Brain microvascular endothelial cell (primary cell): ENCODE results near the gene KRTAP4-9.
"Not testable (repeated sequence)": the region's sequence is repeated elsewhere in the genome, so short reads cannot be mapped to it uniquely, and the experiment has no call there.

ENCODE experiments used
- DNase-seq: peaks from one replicate; pipeline ENCODE4 v3.0.0-alpha.2; 2020
- H3K27ac ChIP-seq: fragments of 250-450 bp; sonication (Bioruptor Pico); 2 replicates; pipeline ENCODE4 v1.5.1; 2020; ENCODE audit warnings: mild to moderate bottlenecking, moderate library complexity
- H3K27me3 ChIP-seq: fragments of 250-450 bp; sonication (Bioruptor Pico); replicated peaks from 2 replicates; pipeline ENCODE4 v1.5.1; 2020; ENCODE audit warnings: mild to moderate bottlenecking
- H3K36me3 ChIP-seq: fragments of 250-450 bp; sonication (Bioruptor Pico); replicated peaks from 2 replicates; pipeline ENCODE4 v1.5.1; 2020; ENCODE audit warnings: mild to moderate bottlenecking
- H3K4me3 ChIP-seq: 2 replicates; pipeline ENCODE4 v1.5.1; 2011; ENCODE audit warnings: low read depth, mild to moderate bottlenecking, control low read depth, low read length, moderate library complexity
- in situ Hi-C: cut with HindIII; loops from 2 replicates; pipeline ENCODE4 v1.10.0; 2017; ENCODE audit warnings: low sequenced_read_pairs, low pct_ligation_motif_present
- TF ChIP-seq, protein P1 (sequence below): IDR thresholded peaks from 2 replicates; pipeline ENCODE4 v1.5.1; 2011; ENCODE audit warnings: low read depth, mild to moderate bottlenecking, moderate library complexity, low read length, control low read depth, inconsistent platforms; ENCODE audit errors: missing control alignments

KRTAP4-9 gene

DNA sequence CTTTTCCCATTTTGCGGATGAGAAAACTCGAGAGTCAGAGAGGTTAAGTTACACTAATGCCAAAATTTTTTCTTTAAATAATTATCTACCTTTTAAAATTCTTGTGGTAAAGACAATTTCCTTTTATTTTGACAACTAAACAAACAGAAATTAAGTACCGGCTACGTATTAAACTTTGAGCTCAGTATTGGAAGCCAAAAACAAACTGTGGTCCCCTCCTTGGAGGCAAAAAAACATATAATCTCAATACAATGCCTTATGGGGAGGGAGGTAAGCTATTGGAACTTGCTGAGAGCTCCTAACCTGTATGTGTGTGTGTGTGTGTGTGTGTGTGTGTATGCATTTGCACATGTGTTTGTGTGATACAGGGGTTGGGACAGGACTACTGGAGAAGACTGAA, 41.7 kb upstream of the KRTAP4-9 start:
- Histone ChIP-seq H3K27me3 (no peaks in the 10 kb centered on the region), H3K36me3 (no peaks in the 10 kb centered on the region), H3K27ac (no peak overlapping the region), H3K4me3 (no peak overlapping the region)
- in situ Hi-C loops = no loop called here
- TF ChIP-seq, protein P1, sequence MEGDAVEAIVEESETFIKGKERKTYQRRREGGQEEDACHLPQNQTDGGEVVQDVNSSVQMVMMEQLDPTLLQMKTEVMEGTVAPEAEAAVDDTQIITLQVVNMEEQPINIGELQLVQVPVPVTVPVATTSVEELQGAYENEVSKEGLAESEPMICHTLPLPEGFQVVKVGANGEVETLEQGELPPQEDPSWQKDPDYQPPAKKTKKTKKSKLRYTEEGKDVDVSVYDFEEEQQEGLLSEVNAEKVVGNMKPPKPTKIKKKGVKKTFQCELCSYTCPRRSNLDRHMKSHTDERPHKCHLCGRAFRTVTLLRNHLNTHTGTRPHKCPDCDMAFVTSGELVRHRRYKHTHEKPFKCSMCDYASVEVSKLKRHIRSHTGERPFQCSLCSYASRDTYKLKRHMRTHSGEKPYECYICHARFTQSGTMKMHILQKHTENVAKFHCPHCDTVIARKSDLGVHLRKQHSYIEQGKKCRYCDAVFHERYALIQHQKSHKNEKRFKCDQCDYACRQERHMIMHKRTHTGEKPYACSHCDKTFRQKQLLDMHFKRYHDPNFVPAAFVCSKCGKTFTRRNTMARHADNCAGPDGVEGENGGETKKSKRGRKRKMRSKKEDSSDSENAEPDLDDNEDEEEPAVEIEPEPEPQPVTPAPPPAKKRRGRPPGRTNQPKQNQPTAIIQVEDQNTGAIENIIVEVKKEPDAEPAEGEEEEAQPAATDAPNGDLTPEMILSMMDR = no peak
- no peak for DNase-seq

DNA sequence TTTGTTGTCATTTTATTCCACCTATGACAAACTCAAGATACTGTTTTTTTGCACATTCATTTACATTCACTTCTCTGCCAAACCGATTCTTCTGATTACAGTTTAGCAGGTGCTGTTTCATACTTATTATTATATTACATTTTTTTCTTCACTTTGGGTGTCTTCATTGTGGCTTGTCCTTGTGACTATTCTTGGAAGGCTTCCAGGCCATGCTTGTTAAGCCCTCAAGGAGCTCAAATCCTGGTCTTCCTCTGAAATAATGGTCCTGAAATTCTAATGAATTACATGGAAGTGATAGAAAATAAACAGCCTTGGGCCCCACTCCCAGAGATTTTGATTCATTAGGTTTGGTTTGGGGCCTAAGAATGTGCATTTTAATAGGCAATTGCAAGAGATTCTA, 40.9 kb upstream of the KRTAP4-9 start:
- Histone ChIP-seq H3K4me3 (no peak overlapping the region), H3K36me3 (no peaks in the 10 kb centered on the region), H3K27ac (no peak overlapping the region), H3K27me3 (no peaks in the 10 kb centered on the region)
- in situ Hi-C loops = no loop called here
- DNase-seq = no peak
- TF ChIP-seq, protein P1 = no peak

DNA sequence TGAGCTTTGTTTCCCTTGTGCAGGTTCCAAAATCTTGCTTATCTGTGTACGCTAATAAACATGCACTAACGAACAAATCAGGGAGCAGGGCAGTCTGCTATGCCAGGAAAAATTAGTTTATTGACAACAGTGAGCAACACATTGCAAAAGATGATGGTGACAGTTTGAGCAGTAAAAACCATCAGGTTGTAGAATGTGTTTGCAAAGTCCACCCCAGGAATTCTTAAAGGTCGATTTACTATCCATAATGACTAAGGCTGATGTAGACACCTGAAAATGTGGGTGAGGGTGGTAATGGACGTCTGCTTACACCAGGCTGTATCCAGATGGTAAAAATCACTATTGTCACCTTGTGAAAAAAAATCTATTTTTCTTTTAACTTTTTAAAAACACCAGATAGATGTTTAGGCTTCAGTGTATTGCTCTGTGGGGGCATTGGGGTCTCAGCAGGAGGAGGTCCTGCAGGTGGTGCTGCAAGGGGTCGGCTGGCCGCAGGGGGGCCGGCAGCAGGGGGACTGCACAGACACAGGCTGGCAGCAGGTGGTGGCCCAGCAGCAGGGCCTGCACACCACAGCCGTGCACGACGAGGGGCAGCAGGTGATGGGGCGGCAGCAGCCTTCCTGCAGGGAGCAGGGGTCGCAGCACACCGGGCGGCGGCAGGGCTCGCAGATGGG, 40.0 kb upstream of the KRTAP4-9 start:
- in situ Hi-C loops, DNase-seq, H3K27ac ChIP-seq, H3K4me3 ChIP-seq, H3K36me3 ChIP-seq, H3K27me3 ChIP-seq: not testable (repeated sequence)

DNA sequence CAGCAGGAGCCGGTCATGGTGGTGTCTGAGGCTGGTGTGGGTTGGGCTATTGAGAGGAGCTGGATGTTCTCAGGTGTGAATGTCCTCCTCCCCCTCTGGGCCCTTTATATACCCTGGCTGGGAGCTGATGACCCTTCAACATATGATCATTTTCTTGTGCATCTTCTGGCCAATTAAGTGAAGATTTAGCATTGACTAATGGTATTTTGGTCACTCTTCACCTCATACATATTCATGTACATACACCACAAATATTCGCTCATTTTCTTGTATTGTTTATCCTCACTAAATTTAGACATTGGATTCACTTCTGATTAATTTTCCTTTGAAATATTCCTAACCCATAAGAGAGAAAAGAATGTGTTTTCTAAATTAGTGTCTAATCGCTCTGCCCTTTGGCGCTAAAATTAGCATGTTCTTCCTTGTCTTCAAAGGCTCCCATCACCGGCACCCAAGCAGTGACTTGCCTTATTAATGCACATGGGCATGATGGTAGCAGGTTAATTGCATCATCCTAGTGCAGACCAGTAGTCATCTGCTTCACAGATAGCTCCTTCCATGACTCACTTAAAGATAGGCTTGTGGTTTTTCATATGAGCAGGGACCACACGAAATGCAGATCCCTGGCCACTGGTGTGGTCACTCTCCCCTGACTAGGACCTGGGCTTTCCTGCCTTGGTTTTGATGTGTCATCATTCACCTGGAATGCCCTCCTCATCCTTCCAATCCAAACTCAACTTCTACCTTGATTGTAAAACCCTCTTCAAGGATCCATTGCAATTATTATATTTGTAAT, 39.2 kb upstream of the KRTAP4-9 start, which contains the start of gene KRTAP2-4:
Gene KRTAP2-4 (minus strand): TSS at position 51 of the 796 bp plus-strand sequence. CDS start 34 bp downstream, at position 17.
- no peaks in the 10 kb centered on the region for H3K27me3 ChIP-seq
- TF ChIP-seq, protein P1 = no peak
- H3K4me3 ChIP-seq = no peak within 1 kb of the TSS
- H3K36me3 ChIP-seq = no peaks in the 10 kb centered on the region
- peak within 1 kb of the TSS; percentile 57 for H3K27ac ChIP-seq
- DNase-seq = peak; percentile 94
- in situ Hi-C loops = no loop called here

DNA sequence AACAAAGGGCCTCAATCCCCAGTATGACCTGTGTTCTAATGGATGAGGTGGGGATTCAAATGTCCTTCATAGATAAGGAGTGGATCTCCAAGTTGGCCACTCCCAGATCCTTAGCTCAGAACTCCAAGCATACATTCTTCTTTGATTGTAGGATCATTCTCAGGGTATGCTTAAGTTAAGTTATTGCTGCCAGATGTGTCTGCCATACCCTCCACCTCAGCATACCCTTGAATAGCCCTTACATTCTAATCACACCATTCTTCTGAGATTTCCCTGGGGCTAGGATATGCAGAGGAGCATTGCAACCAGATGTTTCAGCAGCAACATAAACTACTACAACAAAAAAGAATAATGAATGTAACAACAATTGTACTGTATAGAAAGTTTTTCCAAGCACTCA, 37.9 kb upstream of the KRTAP4-9 start:
- in situ Hi-C loops = no loop called here
- TF ChIP-seq, protein P1 = no peak
- H3K36me3 ChIP-seq = no peaks in the 10 kb centered on the region
- H3K27ac ChIP-seq = no peak overlapping the region
- no peak for DNase-seq
- no peaks in the 10 kb centered on the region for H3K27me3 ChIP-seq
- no peak overlapping the region for H3K4me3 ChIP-seq

DNA sequence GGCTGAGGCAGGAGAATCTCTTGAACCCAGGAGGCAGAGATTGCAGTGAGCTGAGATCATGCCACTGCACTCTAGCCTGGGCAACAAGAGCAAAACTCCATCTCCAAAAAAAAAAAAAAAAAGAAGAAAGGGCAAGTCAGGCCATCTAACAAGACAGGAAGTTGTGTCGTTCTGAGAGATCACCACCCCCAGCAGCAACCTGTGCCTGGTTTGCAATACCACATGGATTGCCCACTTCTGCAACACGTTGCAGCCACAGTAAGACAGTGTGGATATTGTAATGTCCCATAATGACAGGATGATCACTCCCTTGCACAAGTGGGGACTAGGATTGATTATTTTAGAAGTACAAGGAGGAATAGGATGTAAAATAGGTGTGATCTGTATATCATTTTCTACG, 36.2 kb upstream of the KRTAP4-9 start:
- in situ Hi-C loops = no loop called here
- DNase-seq = no peak
- Histone ChIP-seq H3K27me3 (no peaks in the 10 kb centered on the region), H3K36me3 (no peaks in the 10 kb centered on the region), H3K4me3 (no peak overlapping the region), H3K27ac (no peak overlapping the region)
- TF ChIP-seq, protein P1 = no peak
